Globus pallidus (tissue), 1 donor: ENCODE results near the gene NDST1.

Experiments used
- DNase-seq: peaks from one replicate; pipeline ENCODE4 v3.0.0-alpha.2; 2015; ENCODE audit warnings: low spot score

NDST1 gene

DNA sequence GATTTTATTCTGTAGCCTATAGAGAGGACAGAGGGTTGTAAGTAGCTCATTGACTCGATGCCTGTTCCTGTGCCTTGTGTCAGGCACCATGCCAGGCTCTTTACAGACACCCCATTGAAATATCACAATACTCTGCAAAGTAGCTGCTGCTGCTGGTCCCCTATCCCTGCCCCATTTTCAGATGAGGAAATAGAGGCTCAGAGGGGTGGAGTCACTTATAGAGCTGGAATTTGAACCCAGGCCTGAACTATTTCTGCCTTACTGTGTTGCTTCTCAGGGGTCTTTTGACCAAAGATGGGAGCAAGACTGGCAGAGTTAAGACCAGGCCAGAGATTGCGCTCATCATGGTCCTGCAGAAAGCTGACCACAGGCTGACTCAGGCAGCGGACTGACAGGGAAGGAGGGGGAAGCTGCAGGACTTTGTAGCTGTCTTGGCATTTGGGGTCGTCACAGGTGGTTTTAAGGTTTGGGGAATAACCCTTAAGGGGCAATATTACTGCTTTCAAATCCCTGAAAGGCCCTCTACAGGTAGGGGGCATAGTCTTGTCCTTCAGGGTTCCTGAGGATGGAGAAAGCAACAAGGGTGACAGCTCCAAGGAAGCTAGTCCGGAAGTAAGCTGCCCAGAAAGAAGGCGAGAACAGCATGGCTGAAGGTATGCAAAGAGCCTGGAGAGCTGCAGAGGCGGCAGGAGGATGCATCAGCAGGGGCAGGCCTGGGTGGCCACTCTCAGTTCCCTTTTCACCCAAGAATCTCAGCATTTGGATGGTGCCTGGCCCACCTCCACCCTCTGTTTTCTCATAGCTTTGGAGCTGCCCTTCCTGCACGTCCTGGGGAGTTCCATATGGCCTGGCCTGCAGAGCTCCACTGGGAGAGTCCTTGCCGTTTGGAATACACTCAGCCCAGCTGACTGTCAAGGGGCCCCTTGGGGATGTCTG lies 18.3 kb upstream of the NDST1 start:
- peak; percentile 90 for DNase-seq

DNA sequence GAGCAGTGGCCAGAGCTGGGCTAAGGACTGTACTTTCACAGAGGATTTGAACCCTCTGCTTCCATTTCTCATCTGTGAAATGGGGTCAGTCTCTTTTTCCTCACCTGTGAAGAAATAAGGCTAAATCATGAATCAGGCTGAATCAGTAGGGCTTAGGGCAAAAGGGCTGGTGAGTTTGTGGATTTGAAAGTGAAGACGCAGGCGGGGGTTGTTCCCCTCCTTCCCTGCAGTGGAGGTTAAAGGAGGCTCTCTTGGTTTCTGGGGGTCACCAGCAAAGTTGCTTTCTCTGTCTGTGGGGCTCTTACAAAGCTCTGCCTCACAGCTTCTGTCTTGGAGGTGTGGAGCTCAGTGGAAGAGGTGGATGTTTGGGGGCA lies 17.6 kb upstream of the NDST1 start:
- no peak for DNase-seq

DNA sequence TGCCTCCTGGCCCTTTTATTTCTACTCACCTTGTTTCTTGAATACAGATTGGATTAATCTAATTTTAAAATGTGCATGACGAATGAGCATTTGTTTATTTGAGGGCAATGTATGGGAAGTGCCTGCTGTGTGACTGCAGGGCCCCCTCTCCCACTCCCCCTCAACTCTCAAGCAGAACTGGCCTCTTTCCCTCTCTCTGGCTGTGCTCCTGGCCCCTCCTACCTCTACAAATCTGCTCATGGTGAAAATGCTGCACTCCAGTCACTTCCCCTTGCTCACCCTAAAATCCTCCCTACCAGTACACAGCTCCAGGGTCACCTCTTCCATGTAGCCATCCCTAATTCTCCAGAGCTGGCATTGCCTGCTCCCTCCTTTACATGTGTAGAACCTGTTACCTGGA lies 17.2 kb upstream of the NDST1 start:
- DNase-seq, result no peak

DNA sequence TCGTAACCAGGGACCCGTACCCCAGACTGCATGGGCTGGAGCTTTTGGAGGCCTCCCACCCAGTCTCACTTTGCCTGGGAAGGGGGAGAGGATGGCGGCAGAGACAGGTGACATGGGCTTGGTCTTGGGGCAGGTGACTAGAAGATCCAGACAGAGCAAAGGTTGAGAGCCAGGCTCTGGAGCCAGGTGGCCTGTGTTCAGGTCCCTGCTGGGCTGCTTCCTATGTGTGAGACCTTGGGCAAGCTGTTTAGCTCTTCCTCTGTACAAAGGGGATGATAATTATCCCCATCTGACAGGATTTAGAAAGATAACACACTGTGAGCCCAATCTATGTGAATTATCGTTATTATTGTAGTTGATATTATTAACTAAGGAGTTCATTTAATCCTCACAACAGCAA lies 16.1 kb upstream of the NDST1 start:
- DNase-seq, result no peak

DNA sequence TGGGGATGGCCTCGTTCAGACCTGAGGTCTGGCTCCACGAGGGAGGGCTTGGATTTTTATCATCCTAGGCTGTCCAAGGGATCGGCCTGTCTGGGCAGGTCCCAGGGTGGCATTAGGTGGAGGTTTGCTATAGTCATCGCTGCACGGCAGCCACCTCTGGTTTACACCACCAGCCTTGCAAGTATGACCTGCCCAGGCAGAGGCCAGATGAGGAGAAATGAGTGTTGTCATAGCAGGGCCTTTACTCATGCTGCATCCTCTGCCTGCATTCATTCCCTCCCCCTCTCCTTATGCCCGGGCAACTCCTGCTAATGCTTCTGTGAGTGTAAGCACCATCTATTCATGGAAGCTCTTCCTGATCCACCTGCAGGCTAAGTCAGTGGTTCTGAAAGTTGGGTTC lies 15.3 kb upstream of the NDST1 start:
- DNase-seq, result no peak

DNA sequence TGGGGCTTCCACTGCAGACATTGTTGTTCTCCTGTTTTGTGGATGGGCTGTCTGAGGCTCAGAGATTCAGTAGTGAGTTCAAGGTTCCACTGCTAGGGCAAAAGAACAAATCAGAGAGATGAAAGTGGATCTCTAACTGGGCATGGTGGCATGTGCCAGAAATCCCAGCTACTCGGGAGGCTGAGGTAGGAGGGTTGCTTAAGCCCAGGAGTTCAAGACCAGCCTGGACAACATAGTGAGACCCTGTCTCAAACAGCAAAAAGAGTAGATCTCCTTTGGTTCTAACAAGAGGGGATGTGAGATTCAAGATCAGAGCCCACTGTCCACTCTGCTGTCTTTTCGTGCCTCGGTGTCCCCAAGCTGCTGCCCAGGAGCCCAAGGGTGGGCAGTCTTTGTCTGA lies 11.8 kb upstream of the NDST1 start:
- DNase-seq, result no peak

DNA sequence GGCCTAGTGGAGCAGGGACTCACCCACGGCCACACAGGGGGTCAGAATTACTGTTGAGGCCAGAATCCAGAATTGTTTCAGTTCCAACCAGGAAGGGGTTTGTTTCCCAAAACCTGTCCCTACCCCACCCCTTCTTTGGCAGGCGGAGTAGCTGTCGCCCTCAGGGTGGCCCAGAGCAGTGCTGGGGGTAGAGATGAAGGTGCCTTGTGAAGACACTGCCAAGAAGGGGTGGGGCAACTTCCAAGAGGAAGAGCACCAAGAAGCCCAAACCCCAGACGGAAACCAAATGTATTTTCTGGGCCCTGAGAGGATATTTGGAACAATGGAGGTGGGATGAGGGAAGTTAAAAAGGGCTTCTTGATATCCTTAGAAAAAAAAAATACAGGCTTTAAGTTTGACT lies 11.4 kb upstream of the NDST1 start:
- DNase-seq, result no peak

DNA sequence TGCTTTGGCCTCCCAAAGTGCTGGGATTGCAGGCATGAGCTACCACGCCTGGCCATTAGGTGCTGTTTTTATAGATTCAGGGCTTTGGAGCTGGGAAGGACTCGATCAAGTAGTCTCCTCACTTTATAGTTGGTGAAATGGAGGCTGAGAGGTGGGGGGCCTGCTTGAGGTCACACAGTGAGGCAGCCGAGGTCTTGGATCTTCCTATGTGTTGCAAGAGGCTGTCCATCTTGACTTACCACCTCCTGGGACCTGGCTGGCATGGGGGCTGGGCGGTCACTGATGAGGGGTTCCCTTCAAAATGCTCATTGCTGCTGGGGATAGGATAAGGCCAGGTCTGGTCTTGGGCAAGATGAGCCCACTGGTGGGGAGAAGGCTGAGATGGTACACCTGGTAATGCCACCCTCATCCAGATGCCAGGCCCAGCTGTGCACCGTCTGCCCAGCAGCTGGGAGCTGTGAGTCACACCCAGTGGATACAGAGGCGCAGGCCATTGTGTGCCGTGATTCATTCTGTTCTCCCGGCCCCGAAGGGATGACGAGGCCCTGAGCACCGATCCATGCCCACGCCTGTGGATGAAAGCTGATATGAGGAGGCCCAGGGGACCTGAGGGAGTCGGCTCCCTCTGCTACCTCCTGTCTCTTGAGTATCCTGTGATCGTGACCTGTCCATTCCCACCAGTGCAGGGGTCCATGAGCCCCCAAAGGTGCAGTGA lies 10.5 kb upstream of the NDST1 start:
- DNase-seq, result peak; percentile 78

DNA sequence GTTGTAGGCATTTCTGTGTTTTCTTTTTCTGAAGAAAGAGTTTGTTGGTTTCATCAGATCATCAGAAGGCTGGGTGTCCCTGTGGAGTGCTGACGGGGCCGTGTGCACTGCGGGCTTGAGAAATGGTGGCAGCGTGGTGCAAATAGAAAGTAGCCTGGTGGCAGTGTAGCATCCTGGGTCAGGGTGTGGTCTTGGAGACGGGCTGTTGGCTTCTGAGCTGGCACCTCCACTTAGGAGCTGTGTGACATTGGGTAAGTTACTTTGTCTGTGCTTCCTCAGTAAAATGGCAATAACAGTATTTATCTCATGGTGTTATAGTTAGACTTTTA lies 10.0 kb upstream of the NDST1 start:
- no peak for DNase-seq

DNA sequence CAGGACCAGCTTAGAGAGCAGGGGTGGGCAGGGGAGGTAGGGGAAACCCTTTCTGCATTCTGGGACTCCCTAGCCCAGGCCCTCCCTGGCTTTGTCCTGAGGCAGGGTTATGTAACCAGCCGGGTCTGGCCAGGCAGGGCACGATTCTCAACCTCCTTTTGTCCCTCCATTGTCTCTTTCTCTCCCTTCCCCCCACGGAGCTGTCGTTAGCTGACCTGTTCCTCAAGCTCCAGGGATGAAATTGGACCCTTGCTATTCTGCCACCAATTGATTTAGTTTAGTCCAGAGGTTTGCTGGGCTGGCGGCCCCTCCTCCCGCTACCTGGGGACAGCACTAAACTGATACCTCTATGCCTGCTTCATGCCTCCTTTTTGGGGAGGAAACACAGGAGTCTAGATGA lies 9.4 kb upstream of the NDST1 start:
- no peak for DNase-seq

DNA sequence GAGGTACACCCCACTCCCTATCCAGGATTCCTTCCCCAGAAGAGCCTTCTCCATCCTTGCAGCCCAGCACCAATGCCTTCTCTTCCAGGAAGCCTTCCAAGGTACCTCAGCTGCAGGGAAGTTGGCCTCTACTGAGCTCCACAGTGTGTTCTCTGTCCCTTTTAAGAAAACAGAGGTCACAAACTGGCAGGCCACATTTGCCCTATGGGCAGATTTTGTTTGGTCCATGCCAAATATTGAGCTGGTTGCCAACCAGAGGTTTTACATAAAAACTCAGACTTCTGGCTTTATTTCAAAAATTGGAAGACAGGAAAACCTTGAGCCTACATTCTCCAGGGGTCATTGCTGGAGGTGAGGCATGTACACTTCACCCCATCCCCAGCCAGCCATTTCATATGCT lies 9.0 kb upstream of the NDST1 start:
- no peak for DNase-seq

DNA sequence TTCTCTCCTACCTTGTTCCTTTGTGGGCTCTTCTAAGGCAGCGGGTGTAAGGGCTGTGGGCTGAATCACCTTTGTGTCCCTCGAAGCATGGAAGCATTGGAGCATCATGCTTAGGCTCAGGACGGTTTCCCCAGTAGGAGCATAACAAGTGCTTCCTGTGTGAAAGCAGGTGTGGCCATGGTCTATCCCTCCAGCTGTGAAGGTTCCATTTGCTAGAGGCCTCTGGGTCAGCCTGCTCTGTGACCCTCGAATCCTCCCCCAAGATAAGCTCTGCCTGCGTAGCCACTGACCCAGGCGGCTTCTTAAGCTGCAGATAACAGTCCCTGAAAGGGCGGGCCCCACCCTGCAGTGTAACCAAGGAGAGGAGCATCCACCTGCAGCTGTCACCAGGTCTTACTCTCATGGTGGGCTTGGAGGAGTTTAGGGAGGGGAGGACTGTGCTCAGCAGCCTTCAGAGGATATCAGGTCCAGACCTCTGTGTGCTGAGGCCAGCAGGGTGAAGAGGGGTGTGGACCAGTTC lies 8.4 kb upstream of the NDST1 start:
- no peak for DNase-seq

DNA sequence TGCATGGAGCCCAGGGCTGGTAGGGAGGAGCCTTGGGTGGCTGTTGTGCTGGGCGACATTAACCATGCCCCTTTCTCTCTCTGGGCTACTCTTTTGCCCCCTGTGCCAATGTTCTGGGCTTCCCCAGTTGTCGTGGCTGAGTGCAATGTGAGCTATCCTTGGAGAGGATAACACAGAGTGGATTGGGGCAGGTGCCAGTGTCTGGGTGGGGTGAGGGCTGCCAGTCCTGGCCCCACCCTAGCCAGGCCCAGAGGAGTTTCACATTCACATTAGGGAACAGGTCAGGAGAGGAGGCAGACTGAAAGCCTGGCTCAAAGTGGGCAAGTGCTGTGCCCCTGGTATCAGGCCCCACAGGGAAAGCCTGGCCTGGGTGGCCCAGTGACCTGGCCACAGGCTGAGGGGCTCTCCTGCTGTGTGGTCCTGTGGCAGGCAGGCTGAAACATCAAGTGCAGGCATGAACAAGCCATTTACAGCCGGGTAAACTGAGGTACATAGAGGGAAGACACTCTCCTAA lies 7.5 kb upstream of the NDST1 start:
- no peak for DNase-seq

DNA sequence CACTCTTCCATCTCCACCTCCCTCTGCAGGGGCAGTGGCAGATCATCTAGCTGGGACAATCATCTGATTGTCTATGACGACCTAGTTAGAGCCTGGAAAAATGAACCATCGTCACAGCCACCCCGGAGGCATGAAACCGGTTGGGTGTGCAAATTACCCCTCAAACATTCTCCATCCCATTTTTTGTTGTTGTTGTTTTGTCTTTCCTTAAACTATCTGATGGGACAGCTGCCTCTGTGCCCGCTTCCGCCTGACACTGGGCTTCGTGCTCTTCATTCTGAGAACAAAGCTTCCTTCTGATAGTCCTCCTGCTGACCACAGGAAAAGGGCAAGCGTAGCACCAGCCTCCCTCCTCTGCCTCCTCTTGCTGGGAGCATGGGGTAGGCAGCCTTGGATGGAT lies 7.0 kb upstream of the NDST1 start:
- peak; percentile 90 for DNase-seq

DNA sequence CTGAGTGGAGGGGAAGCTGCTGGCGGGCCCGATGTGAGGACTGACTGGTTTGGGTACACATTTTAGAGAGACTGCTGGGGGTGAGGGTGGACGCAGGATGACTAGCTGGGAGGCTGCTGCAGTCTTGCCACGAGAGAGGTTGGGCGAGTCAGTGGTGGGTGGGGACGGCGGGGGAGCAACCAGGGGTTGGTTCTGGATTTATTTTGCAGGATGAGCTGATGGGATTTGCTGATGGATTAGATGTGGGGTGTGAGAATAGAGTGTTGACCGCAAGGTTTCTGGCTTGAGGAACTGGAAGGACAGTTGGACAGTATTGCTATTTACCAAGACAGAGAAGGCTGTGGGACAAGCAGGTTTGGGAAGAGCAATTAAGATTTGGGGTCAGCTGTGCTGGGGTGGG lies 5.8 kb upstream of the NDST1 start:
- no peak for DNase-seq

DNA sequence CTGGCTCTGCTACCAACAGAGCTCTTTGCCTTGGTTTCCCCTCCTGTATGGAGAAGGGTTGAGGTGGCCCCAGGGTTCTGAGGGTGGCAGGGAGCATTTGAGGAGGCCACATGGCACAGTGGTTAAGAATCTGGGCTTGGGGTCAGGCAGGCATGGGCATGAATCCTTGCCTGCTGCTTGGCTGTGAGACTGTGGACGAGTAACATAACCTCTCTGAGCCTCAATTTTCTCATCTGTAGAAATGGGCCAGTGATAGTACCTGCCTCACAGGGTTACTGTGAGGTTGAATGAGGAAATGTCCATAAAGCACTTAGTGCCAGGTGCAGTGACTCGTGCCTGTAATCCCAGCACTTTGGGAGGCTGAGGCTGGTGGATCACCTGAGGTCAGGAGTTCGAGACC lies 5.1 kb upstream of the NDST1 start:
- no peak for DNase-seq

DNA sequence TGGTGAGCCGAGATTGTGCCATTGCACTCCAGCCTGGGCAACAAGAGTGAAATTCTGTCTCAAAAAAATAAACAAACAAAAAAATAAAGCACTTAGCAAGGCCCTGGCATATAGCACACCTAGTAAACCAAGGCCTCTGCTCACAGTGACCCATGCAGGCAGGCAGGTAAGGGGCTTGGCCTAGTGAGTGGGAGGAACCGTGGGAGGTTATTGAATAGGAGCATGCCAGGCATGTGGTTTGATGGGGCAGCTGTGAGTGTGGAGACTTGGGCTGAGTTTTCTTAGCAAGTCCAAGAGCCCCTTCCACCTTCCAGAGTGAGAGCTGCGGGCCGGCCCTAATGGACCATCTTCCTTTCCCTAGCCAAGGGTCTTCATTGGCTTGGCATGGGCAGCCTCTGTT lies 4.5 kb upstream of the NDST1 start:
- DNase-seq, result no peak

DNA sequence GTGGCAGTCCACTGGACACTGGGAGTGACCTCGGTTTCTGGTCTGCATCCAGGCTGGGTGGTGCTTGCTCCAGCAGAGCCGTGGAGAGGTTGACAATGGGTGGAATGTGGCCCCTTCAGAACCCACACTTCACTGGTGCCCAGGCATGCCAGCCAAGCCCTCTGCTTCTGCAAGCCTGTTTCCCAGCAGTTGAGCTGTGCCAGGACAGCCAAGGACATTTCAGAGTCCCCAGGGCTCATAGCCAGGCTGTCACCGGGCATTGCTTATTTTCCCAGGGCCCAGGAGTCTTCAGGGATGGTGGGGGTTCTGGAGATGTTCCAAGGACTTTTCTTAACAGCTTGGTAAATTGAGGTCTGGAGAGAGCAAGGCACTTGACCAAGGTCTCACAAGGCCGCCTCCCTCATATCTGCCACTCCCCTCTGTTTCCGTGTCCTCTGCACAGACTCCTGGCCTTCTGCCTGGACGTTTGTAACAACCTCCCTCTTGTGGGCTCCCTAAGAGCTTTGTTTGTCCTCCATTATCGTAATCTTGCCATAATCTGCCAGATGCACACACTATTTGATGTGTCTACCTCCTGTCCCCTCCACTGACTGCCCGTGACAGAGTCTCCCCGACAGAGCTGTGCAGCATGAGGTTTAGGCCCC lies 3.8 kb upstream of the NDST1 start:
- peak; percentile 79 for DNase-seq

DNA sequence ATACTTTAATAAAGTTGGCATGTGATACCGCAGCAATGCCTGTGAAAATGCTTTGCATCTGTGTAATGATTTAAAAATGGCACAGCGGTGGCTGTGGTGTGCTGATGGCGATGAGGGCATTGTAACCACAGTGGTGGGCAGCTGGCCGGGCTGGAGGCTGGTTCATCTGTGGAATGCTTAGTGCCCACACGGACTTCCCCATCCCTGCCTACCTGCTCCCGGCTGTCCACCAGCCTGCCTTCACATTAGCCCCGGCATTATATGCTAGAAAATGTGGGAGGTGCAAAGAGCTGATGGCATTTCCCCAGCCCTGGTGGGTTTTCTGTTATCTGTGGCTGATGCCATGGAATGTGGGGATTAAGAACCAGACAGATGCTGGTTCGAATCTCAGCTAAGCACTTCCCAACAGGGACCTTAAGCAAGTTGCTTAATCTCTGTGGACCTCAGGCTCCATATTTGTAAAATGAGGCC lies 2.9 kb upstream of the NDST1 start:
- no peak for DNase-seq

DNA sequence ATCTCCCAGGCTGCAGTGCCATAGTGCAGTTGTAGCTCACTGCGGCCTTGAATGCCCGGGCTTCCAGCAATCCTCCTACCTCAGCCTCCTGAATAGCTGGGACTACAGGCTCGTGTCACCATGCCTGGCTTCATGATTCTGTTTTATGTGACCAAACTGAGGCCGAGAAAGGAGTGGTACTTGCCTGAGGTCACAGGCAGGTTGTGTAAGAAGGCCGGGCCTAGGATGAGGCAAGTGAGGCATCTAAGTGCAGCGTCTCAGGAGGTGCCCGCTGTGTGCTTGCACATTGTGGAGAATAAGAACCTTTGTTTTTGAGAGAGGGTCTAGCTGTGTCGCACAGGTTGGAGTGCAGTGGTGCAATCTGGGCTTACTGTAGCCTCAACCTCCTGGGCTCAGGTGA lies 2.1 kb upstream of the NDST1 start:
- DNase-seq, result no peak

DNA sequence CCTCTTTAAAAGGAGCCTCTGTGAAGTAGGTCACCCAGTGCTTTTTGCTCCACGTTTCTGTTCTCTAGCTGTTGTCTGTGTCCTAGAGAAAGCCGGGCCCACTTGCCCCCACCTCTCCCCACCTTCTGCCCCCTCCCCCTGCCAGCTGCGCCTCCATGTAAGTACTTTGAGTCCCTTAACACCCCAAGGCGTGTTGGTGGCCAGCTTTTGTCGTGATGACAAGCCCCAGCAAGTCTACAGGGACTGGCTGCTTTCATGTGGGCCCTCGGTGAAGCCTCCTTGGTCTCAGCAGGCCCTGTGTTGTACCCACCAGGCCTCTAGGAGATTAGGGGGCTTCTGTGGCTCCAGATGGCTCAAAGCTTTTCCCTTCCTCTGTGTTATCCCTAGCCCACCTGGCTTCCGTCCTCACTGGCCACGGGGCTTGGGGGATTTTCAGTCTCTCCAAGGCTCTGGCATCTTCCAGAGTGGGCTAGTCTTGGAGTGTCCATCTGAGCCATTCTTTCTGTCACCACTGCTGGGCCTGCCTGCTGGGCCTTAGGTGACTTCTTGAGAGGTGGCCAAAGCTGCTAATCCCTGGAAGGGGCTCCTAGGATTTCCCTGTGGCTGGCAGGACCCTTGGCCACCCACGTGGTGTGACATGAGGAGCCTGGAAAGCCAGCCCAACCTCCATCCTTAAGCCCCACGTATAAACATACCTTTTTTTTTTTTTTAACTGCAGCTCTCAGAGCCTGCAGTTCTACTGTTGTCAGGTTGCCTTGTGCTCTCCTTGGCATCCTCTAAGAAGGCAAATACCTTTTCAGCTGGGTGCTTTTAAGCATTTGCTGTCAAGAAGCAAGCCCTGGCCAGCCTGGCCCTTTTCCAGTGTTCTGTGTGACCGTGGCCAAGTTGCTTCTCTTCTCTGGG lies 1.1 kb upstream of the NDST1 start:
- DNase-seq, result no peak

DNA sequence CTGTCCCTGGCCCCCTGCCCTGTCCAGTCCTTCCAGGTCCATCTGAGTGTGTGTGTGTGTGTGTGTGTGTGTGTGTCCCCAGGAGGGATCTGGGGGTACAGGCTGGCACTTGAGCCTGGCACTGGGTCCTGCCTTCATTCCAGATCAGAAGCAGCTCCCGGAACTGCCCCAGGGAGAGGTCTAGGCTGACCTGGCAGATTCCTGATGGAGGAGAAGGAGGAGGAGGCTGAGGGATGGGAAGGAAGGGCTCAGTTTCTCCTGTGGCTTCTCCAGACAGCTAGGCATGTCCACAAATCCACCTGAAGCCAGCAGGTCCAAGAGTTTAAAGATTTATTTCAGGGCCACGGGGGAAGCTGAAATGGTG lies 328 bp downstream of the NDST1 start:
- no peak for DNase-seq
